Keratinocyte (primary cell): ENCODE data around the gene DST.

Experiments
- EZH2 ChIP-seq: IDR thresholded peaks from one replicate; pipeline ENCODE4 v1.6.1; 2012; ENCODE audit warnings: inconsistent platforms, mild to moderate bottlenecking, low read length, moderate library complexity
- TF ChIP-seq, protein P1 (sequence below), 3 experiments: IDR thresholded peaks in 1 of 3; conservative IDR thresholded peaks in 1 of 3; optimal IDR thresholded peaks in 1 of 3; 2 replicates in 2 of 3; 3 replicates in 1 of 3; pipeline versions ENCODE3 to v1.5.1; 2011; ENCODE audit warnings: low read length in 3 of 3, mild to moderate bottlenecking in 3 of 3, moderate library complexity in 2 of 3, control low read depth in 1 of 3, inconsistent platforms in 1 of 3; ENCODE audit not compliant: insufficient read depth in 2 of 3; ENCODE audit errors: extremely low read depth in 1 of 3

DNA sequence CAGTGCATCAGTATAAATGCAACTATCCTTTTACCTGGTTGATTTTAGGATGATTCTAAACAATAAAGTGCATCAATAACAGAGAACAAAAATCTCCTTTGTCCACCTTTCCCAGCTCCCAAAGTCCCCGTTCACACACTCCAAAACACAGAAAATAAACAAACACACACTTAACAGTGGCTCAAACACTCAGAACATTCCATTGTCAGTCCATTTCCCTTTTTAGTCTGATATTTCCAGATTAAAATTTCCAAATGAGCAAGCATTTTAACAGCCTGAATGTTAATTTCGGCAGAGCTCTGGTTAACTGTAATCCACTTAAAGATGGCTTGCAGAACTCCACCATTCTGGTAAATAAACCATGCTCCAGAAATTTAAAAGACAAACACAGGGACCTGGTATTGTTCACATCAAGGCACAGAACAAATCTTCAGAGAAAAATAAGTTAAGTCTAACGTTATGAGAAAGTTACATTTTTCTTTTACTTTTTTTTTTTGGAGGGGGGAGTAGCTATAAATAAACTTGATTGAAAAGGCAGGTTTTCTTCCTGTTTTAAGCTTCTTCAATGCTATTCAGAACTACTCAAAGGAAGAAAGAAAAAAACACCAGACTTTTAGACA lies 100.8 kb downstream of the DST start:
- TF ChIP-seq, protein P1, sequence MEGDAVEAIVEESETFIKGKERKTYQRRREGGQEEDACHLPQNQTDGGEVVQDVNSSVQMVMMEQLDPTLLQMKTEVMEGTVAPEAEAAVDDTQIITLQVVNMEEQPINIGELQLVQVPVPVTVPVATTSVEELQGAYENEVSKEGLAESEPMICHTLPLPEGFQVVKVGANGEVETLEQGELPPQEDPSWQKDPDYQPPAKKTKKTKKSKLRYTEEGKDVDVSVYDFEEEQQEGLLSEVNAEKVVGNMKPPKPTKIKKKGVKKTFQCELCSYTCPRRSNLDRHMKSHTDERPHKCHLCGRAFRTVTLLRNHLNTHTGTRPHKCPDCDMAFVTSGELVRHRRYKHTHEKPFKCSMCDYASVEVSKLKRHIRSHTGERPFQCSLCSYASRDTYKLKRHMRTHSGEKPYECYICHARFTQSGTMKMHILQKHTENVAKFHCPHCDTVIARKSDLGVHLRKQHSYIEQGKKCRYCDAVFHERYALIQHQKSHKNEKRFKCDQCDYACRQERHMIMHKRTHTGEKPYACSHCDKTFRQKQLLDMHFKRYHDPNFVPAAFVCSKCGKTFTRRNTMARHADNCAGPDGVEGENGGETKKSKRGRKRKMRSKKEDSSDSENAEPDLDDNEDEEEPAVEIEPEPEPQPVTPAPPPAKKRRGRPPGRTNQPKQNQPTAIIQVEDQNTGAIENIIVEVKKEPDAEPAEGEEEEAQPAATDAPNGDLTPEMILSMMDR (optimal IDR thresholded peaks at IDR 0.05 in 1 of 3, IDR thresholded peaks at IDR 0.05 in 1 of 3, conservative IDR thresholded peaks at IDR 0.05 in 1 of 3; ENCODE audit: extremely low read depth in 1 of 3, insufficient read depth in 2 of 3, low read length in 3 of 3): no peak
- no peak for TF ChIP-seq EZH2
